ENCODE data around the gene LDLRAD3.

DNA sequence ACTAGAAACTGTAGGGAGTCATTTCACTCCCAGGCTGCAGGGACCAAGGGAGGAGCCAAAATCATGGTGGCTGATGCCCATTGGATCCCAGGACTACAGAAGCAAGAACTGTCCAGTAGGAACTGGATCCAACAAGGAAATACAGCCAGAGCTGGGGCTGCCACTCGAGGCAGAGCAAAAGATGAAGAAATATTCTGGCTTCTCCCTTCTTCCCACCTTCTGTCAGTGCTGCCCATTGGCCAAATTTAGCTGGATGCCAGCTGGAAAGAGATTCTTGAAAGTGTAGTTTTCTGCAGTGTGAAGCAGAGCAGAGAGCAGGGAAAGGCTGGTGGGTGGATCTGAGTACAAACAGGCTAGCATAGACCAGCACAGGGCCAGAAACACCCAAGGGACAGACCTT is 299.8 kb downstream of the LDLRAD3 start:
- TF ChIP-seq RAD21 (IDR thresholded peaks at IDR 0.05; ENCODE audit: low read depth), result no peak
- TF ChIP-seq YY1 (IDR thresholded peaks at IDR 0.05; ENCODE audit: low read depth), result no peak
- TF ChIP-seq, protein P1, sequence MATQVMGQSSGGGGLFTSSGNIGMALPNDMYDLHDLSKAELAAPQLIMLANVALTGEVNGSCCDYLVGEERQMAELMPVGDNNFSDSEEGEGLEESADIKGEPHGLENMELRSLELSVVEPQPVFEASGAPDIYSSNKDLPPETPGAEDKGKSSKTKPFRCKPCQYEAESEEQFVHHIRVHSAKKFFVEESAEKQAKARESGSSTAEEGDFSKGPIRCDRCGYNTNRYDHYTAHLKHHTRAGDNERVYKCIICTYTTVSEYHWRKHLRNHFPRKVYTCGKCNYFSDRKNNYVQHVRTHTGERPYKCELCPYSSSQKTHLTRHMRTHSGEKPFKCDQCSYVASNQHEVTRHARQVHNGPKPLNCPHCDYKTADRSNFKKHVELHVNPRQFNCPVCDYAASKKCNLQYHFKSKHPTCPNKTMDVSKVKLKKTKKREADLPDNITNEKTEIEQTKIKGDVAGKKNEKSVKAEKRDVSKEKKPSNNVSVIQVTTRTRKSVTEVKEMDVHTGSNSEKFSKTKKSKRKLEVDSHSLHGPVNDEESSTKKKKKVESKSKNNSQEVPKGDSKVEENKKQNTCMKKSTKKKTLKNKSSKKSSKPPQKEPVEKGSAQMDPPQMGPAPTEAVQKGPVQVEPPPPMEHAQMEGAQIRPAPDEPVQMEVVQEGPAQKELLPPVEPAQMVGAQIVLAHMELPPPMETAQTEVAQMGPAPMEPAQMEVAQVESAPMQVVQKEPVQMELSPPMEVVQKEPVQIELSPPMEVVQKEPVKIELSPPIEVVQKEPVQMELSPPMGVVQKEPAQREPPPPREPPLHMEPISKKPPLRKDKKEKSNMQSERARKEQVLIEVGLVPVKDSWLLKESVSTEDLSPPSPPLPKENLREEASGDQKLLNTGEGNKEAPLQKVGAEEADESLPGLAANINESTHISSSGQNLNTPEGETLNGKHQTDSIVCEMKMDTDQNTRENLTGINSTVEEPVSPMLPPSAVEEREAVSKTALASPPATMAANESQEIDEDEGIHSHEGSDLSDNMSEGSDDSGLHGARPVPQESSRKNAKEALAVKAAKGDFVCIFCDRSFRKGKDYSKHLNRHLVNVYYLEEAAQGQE (IDR thresholded peaks at IDR 0.05; ENCODE audit: low read depth), result no peak
- no peak for TF ChIP-seq CREB1 (IDR thresholded peaks at IDR 0.05; ENCODE audit: low read depth)
- TF ChIP-seq EP300 (IDR thresholded peaks at IDR 0.05; ENCODE audit: borderline replicate concordance), result no peak
- no peak for TF ChIP-seq CEBPB (IDR thresholded peaks at IDR 0.05)
- TF ChIP-seq, protein P2, sequence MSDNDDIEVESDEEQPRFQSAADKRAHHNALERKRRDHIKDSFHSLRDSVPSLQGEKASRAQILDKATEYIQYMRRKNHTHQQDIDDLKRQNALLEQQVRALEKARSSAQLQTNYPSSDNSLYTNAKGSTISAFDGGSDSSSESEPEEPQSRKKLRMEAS (IDR thresholded peaks at IDR 0.05), result no peak
- TF ChIP-seq EGR1 (IDR thresholded peaks at IDR 0.05), result no peak
- no peak for TF ChIP-seq ZBTB7A (IDR thresholded peaks at IDR 0.05; ENCODE audit: low read depth)
- TF ChIP-seq TAF1 (IDR thresholded peaks at IDR 0.05; ENCODE audit: low read depth), result no peak
